Measurements from ENCODE around the gene PLA2G2A. TPM values are rescaled to one million over a fixed set of nuclear protein-coding genes. Genes with fewer than 3 reads are reported as not detected.
"Not testable (repeated sequence)": the region's sequence is repeated elsewhere in the genome, so short reads cannot be mapped to it uniquely, and the experiment has no call there.

The PLA2G2A gene
- total RNA-seq, 1 experiment from 2014 or later = not detected

- DNase-seq (ENCODE audit: extremely low read depth, low read depth) = no peak
These were observed 45.1 kb downstream of the PLA2G2A start for GRCh38 chr1:19934336-19934735.

GRCh38 chr1:19932866-19933265 is 46.6 kb downstream of the PLA2G2A start:
- DNase-seq (ENCODE audit: extremely low read depth, low read depth) = no peak

DNA sequence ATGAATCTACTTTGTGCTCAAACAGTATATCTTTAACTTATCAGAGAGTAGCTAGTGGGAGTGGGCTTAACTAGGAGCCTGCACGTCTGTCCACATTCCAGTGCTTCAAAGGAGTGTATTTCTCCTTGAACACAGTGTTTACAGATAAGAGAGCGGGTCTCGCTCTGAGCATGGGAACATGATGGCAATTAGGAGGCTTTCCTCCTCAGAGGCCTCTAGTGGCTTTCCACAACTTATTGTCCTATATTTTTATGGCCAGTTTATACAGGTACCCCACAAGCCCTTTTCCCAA is 52.3 kb downstream of the PLA2G2A start:
- not testable (repeated sequence) for DNase-seq (ENCODE audit: extremely low read depth, low read depth)

- DNase-seq (ENCODE audit: extremely low read depth, low read depth) = no peak
These were observed 52.9 kb downstream of the PLA2G2A start for GRCh38 chr1:19926296-19927129.

Other genes starting within 250 kb of the PLA2G2A start
- gene TMCO4, start 179.7 kb downstream of the PLA2G2A start, total RNA-seq (2014; rRNA removed; shearing (Covaris generic)) = 3.8 and 4.7 TPM in 2 replicates
- not detected in 2 replicates for gene RNF186, start 164.3 kb downstream of the PLA2G2A start, total RNA-seq (2014; rRNA removed; shearing (Covaris generic))
- 3.6 and 4.2 TPM in 2 replicates for gene OTUD3, start 97.2 kb downstream of the PLA2G2A start, total RNA-seq (2014; rRNA removed; shearing (Covaris generic))
- gene PLA2G2E, start 56.0 kb downstream of the PLA2G2A start, total RNA-seq (2014; rRNA removed; shearing (Covaris generic)) = not detected in 2 replicates
- not detected in 2 replicates for gene PLA2G5, start 90.6 kb upstream of the PLA2G2A start, total RNA-seq (2014; rRNA removed; shearing (Covaris generic))
- gene PLA2G2D, start 139.9 kb upstream of the PLA2G2A start, total RNA-seq (2014; rRNA removed; shearing (Covaris generic)) = not detected in 2 replicates
- not detected in 2 replicates for gene PLA2G2F, start 159.7 kb upstream of the PLA2G2A start, total RNA-seq (2014; rRNA removed; shearing (Covaris generic))
- gene UBXN10, start 206.5 kb upstream of the PLA2G2A start, total RNA-seq (2014; rRNA removed; shearing (Covaris generic)) = not detected in 2 replicates
- gene PLA2G2C, start 206.9 kb upstream of the PLA2G2A start, total RNA-seq (2014; rRNA removed; shearing (Covaris generic)) = not detected in 2 replicates

Measured in NCI-H460 (cell line).